Peyer's patch (tissue), 4 donors: ENCODE data around the gene NHLRC4. TPM values are rescaled to one million over a fixed set of nuclear protein-coding genes. Genes with fewer than 3 reads are reported as not detected.

Experiments
- DNase-seq, 3 donors: peaks; one replicate each; pipeline ENCODE4 v3.0.0-alpha.2; 2017 to 2019
- H3K27ac ChIP-seq, 4 donors: fragments of 200-600 bp; sonication (generic); one replicate each; pipeline ENCODE4 v1.5.1; 2016 to 2019
- H3K27me3 ChIP-seq, 2 donors: fragments of 200-600 bp; sonication (generic); one replicate each; pipeline ENCODE4 v1.5.1; 2019
- H3K36me3 ChIP-seq, 3 donors: fragments of 200-600 bp; sonication (generic); one replicate each; pipeline ENCODE4 v1.5.1; 2016 to 2019
- H3K4me1 ChIP-seq, 4 donors: fragments of 200-600 bp; sonication (generic); one replicate each; pipeline ENCODE4 v1.5.1; 2016 to 2019
- H3K4me3 ChIP-seq, 4 donors: fragments of 200-600 bp; sonication (generic); 1 replicate in 3 of 4; 2 replicates in 1 of 4; pipeline ENCODE4 v1.5.1; 2016 to 2019; ENCODE audit warnings: mild to moderate bottlenecking in 1 of 4
- H3K9me3 ChIP-seq, 4 donors: fragments of 200-600 bp; sonication (generic); one replicate each; pipeline ENCODE4 v1.5.1; 2016 to 2019; ENCODE audit warnings: mild to moderate bottlenecking in 1 of 4
- CTCF ChIP-seq, 6 experiments: fragments of 450-650 bp in 4 of 6; fragments of 200-600 bp in 2 of 6; sonication (generic) in 1 of 6; IDR thresholded peaks; one replicate each; pipeline ENCODE4 v1.5.1; 2017 to 2019; ENCODE audit warnings: antibody characterized with exemption in 6 of 6, mild to moderate bottlenecking in 3 of 6, moderate library complexity in 1 of 6
- POLR2A ChIP-seq, 2 donors: fragments of 450-650 bp; IDR thresholded peaks; one replicate each; pipeline ENCODE4 v1.5.1; 2017; ENCODE audit warnings: antibody characterized with exemption in 2 of 2, mild to moderate bottlenecking in 2 of 2, moderate library complexity in 2 of 2
- total RNA-seq, 4 donors: library from RNA; depleted of rRNA; stranded (reverse); fragments of >200 nt; gene quantifications; one replicate each; pipeline ENCODE4 v1.1.0, GENCODE V29; 2016

The NHLRC4 gene
- total RNA-seq, 4 donors from 2014 or later = 1.2 to 17.3 (median 1.5) TPM

- no peaks in the 10 kb centered on the region for H3K9me3 ChIP-seq
- no peaks in the 10 kb centered on the region for H3K27me3 ChIP-seq
- no peaks in the 10 kb centered on the region for H3K36me3 ChIP-seq
- peaks cover 12 to 42% (median 20%) of the 10 kb centered on the region in 4 donors for H3K4me1 ChIP-seq
- H3K4me3 ChIP-seq = peak overlapping the region; percentile 56 to 96 (median 82)
- peak in 2 of 6 experiments; percentile 2 to 11 for TF ChIP-seq CTCF (IDR thresholded peaks at IDR 0.05)
- peak; percentile 92 to 97 for TF ChIP-seq POLR2A (IDR thresholded peaks at IDR 0.05)
- H3K27ac ChIP-seq = peak overlapping the region; percentile 96 to 99 (median 98)
- DNase-seq = peak; percentile 99
Observed at GRCh38 chr16:588889-589657, 22.3 kb downstream of the NHLRC4 start.

GRCh38 chr16:589658-590187 lies 22.9 kb downstream of the NHLRC4 start, which contains the start of gene RAB40C:
TSS of gene RAB40C (plus strand) at chr16:590066. CDS start at chr16:590292, 226 bp downstream.
- DNase-seq = peak; percentile 99
- Histone ChIP-seq H3K27me3 (no peaks in the 10 kb centered on the region), H3K9me3 (no peaks in the 10 kb centered on the region), H3K27ac (peak within 1 kb of the TSS; percentile 96 to 99 (median 98)), H3K36me3 (no peaks in the 10 kb centered on the region), H3K4me3 (peak within 1 kb of the TSS; percentile 92 to 96 (median 94)), H3K4me1 (peaks cover 12 to 49% (median 20%) of the 10 kb centered on the region in 4 donors)
- TF ChIP-seq CTCF (IDR thresholded peaks at IDR 0.05) (peak in 1 of 6 experiments; percentile 26), POLR2A (IDR thresholded peaks at IDR 0.05) (no peak)

- peak in 3 of 6 experiments; percentile 20 to 25 (median 21) for TF ChIP-seq CTCF (IDR thresholded peaks at IDR 0.05)
- peak; percentile 53 to 87 for TF ChIP-seq POLR2A (IDR thresholded peaks at IDR 0.05)
- Histone ChIP-seq H3K27ac (peak overlapping the region; percentile 81 to 99 (median 86)), H3K27me3 (no peaks in the 10 kb centered on the region), H3K4me1 (peaks cover 12 to 55% (median 20%) of the 10 kb centered on the region in 4 donors), H3K9me3 (no peaks in the 10 kb centered on the region), H3K4me3 (peak overlapping the region; percentile 92 to 96 (median 94)), H3K36me3 (no peaks in the 10 kb centered on the region)
- DNase-seq = no peak
Observed at GRCh38 chr16:590188-590814, 23.5 kb downstream of the NHLRC4 start.

GRCh38 chr16:590815-591200 lies 24.0 kb downstream of the NHLRC4 start:
- Histone ChIP-seq H3K4me3 (peak overlapping the region; percentile 92 to 96 (median 94)), H3K4me1 (peaks cover 12 to 57% (median 20%) of the 10 kb centered on the region in 4 donors), H3K9me3 (no peaks in the 10 kb centered on the region), H3K36me3 (no peaks in the 10 kb centered on the region), H3K27me3 (no peaks in the 10 kb centered on the region), H3K27ac (peak overlapping the region; percentile 81 to 99 (median 86))
- DNase-seq = no peak
- TF ChIP-seq POLR2A (IDR thresholded peaks at IDR 0.05) = no peak
- TF ChIP-seq CTCF (IDR thresholded peaks at IDR 0.05) = no peak

GRCh38 chr16:591231-591630 lies 24.4 kb downstream of the NHLRC4 start:
- Histone ChIP-seq H3K27ac (peak overlapping the region in 2 of 4 donors; percentile 90 to 99), H3K4me3 (peak overlapping the region in 3 of 4 donors; percentile 92 to 94 (median 94))
- TF ChIP-seq POLR2A (IDR thresholded peaks at IDR 0.05) (no peak), CTCF (IDR thresholded peaks at IDR 0.05) (no peak)

More at GRCh38 chr16:591231-591630, 24.4 kb downstream of the NHLRC4 start:
- no peak for DNase-seq
- H3K4me1 ChIP-seq = peaks cover 12 to 57% (median 20%) of the 10 kb centered on the region in 4 donors
- no peaks in the 10 kb centered on the region for H3K27me3 ChIP-seq
- peaks cover 0 to under 1% (median 0%) of the 10 kb centered on the region in 3 donors for H3K36me3 ChIP-seq
- no peaks in the 10 kb centered on the region for H3K9me3 ChIP-seq
